GM12864 (cell line): ENCODE data around the gene IL18.
"Not testable (repeated sequence)": the region's sequence is repeated elsewhere in the genome, so short reads cannot be mapped to it uniquely, and the experiment has no call there.

Experiments
- DNase-seq: peaks from one replicate; pipeline ENCODE4 v3.0.0-alpha.2; 2011; ENCODE audit warnings: low read depth
- H3K4me3 ChIP-seq: 2 replicates; pipeline ENCODE4 v1.5.1; 2011; ENCODE audit warnings: mild to moderate bottlenecking, low read depth, low read length, control low read depth
- TF ChIP-seq, protein P1 (sequence below): IDR thresholded peaks from 2 replicates; pipeline ENCODE4 v1.5.1; 2011; ENCODE audit warnings: low read depth, mild to moderate bottlenecking, moderate library complexity, low read length, control low read depth, inconsistent platforms; ENCODE audit errors: missing control alignments

IL18 gene

DNA sequence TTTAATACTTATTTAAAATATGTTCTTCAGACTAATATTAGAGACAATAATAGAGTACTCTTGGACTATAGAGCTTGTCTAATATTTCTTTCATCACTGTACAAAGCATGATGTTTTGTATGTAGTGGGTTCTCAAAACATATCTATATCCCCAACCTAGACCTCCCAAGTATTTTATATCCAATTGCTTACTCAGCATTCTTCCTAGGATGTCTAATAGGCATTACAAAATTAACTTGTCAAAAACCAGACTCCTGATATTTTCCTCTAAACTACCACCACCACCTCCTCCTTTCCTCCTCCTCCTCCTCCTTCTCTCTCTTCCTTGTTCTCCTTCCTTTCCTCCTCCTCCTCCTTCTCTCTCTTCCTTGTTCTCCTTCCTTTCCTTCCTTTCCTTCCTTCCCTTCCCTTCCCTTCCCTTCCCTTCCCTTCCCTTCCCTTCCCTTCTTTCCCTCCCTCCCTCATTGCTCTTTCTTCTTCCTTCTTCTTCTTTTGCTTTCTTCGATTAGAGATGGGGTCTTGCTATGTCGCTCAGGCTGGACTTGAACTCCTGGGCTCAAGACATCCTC is 32.7 kb upstream of the IL18 start:
- no peak for DNase-seq
- TF ChIP-seq, protein P1, sequence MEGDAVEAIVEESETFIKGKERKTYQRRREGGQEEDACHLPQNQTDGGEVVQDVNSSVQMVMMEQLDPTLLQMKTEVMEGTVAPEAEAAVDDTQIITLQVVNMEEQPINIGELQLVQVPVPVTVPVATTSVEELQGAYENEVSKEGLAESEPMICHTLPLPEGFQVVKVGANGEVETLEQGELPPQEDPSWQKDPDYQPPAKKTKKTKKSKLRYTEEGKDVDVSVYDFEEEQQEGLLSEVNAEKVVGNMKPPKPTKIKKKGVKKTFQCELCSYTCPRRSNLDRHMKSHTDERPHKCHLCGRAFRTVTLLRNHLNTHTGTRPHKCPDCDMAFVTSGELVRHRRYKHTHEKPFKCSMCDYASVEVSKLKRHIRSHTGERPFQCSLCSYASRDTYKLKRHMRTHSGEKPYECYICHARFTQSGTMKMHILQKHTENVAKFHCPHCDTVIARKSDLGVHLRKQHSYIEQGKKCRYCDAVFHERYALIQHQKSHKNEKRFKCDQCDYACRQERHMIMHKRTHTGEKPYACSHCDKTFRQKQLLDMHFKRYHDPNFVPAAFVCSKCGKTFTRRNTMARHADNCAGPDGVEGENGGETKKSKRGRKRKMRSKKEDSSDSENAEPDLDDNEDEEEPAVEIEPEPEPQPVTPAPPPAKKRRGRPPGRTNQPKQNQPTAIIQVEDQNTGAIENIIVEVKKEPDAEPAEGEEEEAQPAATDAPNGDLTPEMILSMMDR = no peak
- no peak overlapping the region for H3K4me3 ChIP-seq

DNA sequence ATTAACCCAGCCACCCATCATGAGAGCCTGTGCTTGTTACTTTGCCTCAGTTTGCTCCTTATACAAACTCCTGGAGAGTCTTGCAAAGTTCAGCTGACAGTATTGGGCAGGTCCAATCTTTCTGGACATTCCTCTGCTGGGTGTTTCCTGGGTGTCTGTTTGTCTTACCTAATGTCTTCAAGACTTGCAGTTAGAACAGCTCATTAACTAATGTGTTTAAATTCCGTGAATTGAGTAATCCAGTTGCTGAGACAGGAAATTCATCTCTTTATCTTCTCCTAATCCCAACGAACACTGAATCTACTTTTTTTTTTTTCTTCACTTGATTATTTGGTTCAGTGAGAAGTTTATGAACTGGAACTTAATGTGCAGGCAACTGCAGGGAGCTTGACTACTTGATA is 32.1 kb upstream of the IL18 start:
- TF ChIP-seq, protein P1 = no peak
- no peak overlapping the region for H3K4me3 ChIP-seq
- DNase-seq = no peak

DNA sequence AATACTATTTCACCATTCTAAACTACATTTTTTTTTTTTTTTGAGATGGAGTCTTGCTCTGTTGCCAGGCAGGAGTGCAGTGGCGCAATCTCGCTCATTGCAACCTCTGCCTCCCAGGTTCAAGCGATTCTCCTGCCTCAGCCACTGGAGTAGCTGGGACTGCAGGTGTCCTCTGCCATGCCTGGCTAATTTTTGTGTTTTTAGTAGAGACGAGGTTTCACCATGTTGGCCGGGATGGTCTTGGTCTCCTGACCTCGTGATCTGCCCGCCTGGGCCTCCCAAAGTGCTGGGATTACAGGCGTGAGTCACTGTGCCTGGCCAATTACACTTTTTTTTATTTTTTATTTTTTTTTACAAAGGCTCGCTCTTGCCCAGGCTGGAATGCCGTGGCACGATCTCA is 31.2 kb upstream of the IL18 start:
- not testable (repeated sequence) for DNase-seq, H3K4me3 ChIP-seq

DNA sequence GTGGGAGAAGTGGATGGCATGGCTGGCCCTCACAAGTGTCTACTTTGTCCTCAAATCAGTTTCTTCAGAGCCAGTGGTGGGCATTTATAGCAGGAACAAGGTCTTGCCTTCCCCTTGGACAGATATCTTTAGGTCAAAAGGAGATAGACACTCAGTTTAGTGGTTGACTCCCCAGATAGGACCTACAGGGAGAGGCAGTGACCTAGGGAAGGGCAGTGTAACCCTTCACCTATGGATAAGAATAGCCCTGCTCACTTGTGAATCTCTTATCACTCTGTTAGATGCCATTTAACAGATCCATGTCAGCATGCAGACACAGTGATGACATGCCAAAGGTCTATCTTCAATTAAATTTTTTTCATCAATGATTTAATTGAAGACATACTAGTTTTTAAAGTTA is 22.4 kb upstream of the IL18 start:
- no peak for DNase-seq
- H3K4me3 ChIP-seq = no peak overlapping the region
- TF ChIP-seq, protein P1 = no peak

DNA sequence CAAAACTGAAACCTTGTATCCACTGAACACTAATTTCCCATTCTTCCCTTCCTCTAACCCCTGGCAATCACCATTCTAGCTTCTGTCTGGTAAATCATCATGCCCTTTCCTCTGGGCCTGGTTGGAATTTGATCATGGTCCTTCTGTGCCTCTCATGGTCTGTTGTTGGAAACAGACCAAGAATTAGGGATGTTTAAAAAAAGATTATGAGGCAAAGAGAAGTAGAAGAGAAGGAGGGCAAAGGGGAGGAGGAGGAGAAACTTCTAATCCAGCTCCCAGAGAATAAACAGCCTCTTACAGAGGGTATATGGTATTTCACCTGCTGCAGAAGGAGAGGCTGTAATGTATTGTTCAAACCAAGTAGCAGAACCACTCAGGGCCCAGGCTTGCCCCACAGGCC is 22.0 kb upstream of the IL18 start:
- H3K4me3 ChIP-seq = no peak overlapping the region
- TF ChIP-seq, protein P1 = no peak
- no peak for DNase-seq

DNA sequence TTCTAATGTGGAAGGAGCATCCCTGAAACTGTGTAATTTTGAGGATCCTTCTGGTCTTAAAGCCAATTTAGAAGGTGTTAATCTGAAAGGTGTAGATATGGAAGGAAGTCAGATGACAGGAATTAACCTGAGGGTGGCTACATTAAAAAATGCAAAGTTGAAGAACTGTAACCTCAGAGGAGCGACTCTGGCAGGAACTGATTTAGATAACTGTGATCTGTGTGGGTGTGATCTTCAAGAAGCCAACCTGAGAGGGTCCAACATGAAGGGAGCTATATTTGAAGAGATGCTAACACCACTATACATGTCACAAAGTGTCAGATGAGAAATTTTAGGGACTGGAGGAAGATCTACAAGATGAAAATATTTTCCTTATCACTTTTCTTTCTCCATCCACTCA is 19.0 kb upstream of the IL18 start:
- TF ChIP-seq, protein P1 = no peak
- no peak overlapping the region for H3K4me3 ChIP-seq
- DNase-seq = no peak

DNA sequence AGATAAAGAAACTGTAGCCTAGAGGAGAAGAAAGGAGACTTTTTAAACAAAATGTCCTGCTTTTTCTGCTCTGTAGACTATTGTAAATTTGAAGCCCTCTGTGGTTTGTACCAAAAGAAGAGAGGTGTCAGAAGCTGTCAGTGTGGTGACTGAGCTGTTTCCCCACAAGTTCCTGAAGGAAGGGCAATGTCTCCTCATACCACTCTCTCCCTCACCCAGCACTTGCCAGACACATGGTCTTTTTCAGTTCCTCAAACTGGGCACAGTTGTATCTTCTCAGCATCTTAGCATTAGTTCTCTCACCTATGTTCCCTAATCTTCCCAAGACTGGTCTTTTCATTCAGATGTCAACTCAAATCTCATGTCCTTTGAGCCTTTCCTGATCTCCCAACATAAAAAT is 15.7 kb upstream of the IL18 start:
- no peak overlapping the region for H3K4me3 ChIP-seq
- TF ChIP-seq, protein P1 = no peak
- DNase-seq = no peak

DNA sequence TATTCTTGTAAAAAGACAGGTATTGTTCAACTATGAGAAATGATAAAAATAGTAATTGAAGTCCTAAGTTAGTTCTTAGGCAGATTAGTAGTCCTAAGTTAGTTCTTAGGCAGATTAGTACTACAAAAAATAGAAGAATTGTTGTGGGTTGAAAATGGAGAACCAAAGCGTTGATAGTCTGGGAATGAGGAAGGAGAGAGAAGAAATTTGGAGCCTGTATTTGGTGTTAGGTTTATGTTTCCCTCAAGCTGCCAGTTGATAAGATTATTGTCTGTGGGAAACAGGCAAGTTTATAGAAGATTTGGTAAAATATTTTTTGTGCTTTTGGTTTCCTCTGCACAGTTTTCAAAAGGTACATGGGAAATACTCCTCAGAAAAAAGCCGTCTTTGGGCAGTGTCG is 15.0 kb upstream of the IL18 start:
- TF ChIP-seq, protein P1 = no peak
- no peak overlapping the region for H3K4me3 ChIP-seq
- no peak for DNase-seq
